Endothelial cell of umbilical vein (primary cell): ENCODE data around the gene SNCB.

ENCODE experiments used
- CTCF ChIP-seq, 2 donors: IDR thresholded peaks; 1 replicate in 1 of 2; 2 replicates in 1 of 2; pipeline ENCODE4 v1.5.1; 2011; ENCODE audit warnings: low read length in 2 of 2, mild to moderate bottlenecking in 2 of 2, moderate library complexity in 2 of 2, control low read depth in 1 of 2, inconsistent platforms in 1 of 2, low read depth in 1 of 2; ENCODE audit not compliant: insufficient read depth in 1 of 2; ENCODE audit errors: extremely low read depth in 1 of 2
- EZH2 ChIP-seq: IDR thresholded peaks from 2 replicates; pipeline ENCODE4 v1.6.1; 2012; ENCODE audit warnings: borderline replicate concordance, low read depth, mild to moderate bottlenecking, moderate library complexity, low read length, inconsistent platforms; ENCODE audit not compliant: severe bottlenecking
- FOS ChIP-seq: IDR thresholded peaks from 2 replicates; pipeline ENCODE4 v1.6.1; 2011; ENCODE audit warnings: mild to moderate bottlenecking, low read length, moderate library complexity, borderline replicate concordance; ENCODE audit not compliant: insufficient read depth
- JUN ChIP-seq: IDR thresholded peaks from 2 replicates; pipeline ENCODE4 v1.6.1; 2011; ENCODE audit warnings: borderline replicate concordance, low read depth; ENCODE audit not compliant: insufficient read length, insufficient read depth
- MYC ChIP-seq: IDR thresholded peaks from one replicate; pipeline ENCODE4 v1.6.1; 2011; ENCODE audit warnings: mild to moderate bottlenecking, low read depth, low read length
- POLR2A ChIP-seq: IDR thresholded peaks from 2 replicates; pipeline ENCODE4 v1.6.1; 2012; ENCODE audit warnings: low read depth, mild to moderate bottlenecking, control low read depth, low read length
- POLR2AphosphoS5 ChIP-seq: IDR thresholded peaks from 2 replicates; pipeline ENCODE4 v1.6.1; 2012; ENCODE audit warnings: low read depth, mild to moderate bottlenecking, control low read depth, low read length, moderate library complexity; ENCODE audit not compliant: insufficient read depth

GRCh38 chr5:176640616-176641015 is 10.3 kb upstream of the SNCB start:
- TF ChIP-seq CTCF (IDR thresholded peaks at IDR 0.05; ENCODE audit: extremely low read depth in 1 of 2, insufficient read depth in 1 of 2, low read depth in 1 of 2, low read length in 2 of 2) = no peak
- no peak for TF ChIP-seq JUN
- no peak for TF ChIP-seq MYC
- TF ChIP-seq FOS = no peak
- TF ChIP-seq EZH2 = no peak
- no peak for TF ChIP-seq POLR2A
- no peak for TF ChIP-seq POLR2AphosphoS5
